HL-60 (cell line): Measurements from ENCODE around the gene PPM1F.

ENCODE experiments used
- CTCF ChIP-seq: IDR thresholded peaks from one replicate; pipeline ENCODE4 v1.5.1; 2011; ENCODE audit warnings: low read length, control low read depth, inconsistent platforms; ENCODE audit not compliant: insufficient read depth
- POLR2AphosphoS5 ChIP-seq: IDR thresholded peaks from 2 replicates; pipeline ENCODE4 v1.6.1; 2012; ENCODE audit warnings: low read depth
- REST ChIP-seq: IDR thresholded peaks from 2 replicates; pipeline ENCODE4 v1.6.1; 2012; ENCODE audit warnings: low read depth; ENCODE audit not compliant: insufficient replicate concordance

- TF ChIP-seq REST, result no peak
- TF ChIP-seq CTCF, result no peak
- no peak for TF ChIP-seq POLR2AphosphoS5
Observed at GRCh38 chr22:21966643-21967516, 14.2 kb upstream of the PPM1F start.
